WTC11 (cell line): Measurements from ENCODE around the gene GDPD2. TPM values are rescaled to one million over a fixed set of nuclear protein-coding genes. Genes with fewer than 3 reads are reported as not detected.

Experiments
- ATAC-seq: fragments of 200-7000 bp; cut with Tn5 transposase; 2 replicates; pipeline ENCODE4 v1.10.0; 2021; ENCODE audit warnings: mild to moderate bottlenecking, moderate library complexity
- CTCF ChIA-PET: fragments of 300-600 bp; sonication (Branson Sonifier 250); formaldehyde crosslinking; loops from one replicate; lab custom pipeline; 2021; ENCODE audit warnings: antibody characterized with exemption; lab: Charles Lee
- POLR2A ChIA-PET: fragments of 350-600 bp; sonication (Branson Sonifier 250); formaldehyde crosslinking; loops from one replicate; lab custom pipeline; 2021; ENCODE audit warnings: antibody characterized with exemption; lab: Charles Lee
- DNase-seq: peaks from one replicate; pipeline ENCODE4 v3.0.0; 2021; ENCODE audit warnings: low spot score
- H3K27ac Mint-ChIP-seq: 2 replicates; pipeline ENCODE4 v1.8.0; 2021; ENCODE audit warnings: mixed read lengths
- H3K27me3 Mint-ChIP-seq: 2 replicates; pipeline ENCODE4 v1.8.0; 2021; ENCODE audit warnings: low read depth, mild to moderate bottlenecking, moderate library complexity, mixed read lengths
- H3K36me3 Mint-ChIP-seq: 2 replicates; pipeline ENCODE4 v1.8.0; 2021; ENCODE audit warnings: mixed read lengths
- H3K4me1 Mint-ChIP-seq: 2 replicates; pipeline ENCODE4 v1.8.0; 2022; ENCODE audit warnings: mixed read lengths
- H3K4me3 Mint-ChIP-seq: 2 replicates; pipeline ENCODE4 v1.8.0; 2021; ENCODE audit warnings: mild to moderate bottlenecking, moderate library complexity, mixed read lengths
- H3K9me3 Mint-ChIP-seq: 2 replicates; pipeline ENCODE4 v1.8.0; 2021; ENCODE audit warnings: mixed read lengths
- EMX1 ChIP-seq: fragments of 250-450 bp; sonication (Bioruptor Pico); IDR thresholded peaks from 2 replicates; pipeline ENCODE4 v1.8.0; 2021; ENCODE audit warnings: mild to moderate bottlenecking
- GABPB1 ChIP-seq: sonication (generic); formaldehyde crosslinking; IDR thresholded peaks from 2 replicates; pipeline ENCODE4 v1.8.1; 2023; ENCODE audit warnings: mild to moderate bottlenecking, missing genetic modification reagents
- GRHL2 ChIP-seq: fragments of 250-450 bp; sonication (Bioruptor Pico); IDR thresholded peaks from 2 replicates; pipeline ENCODE4 v1.8.0; 2022; ENCODE audit warnings: mild to moderate bottlenecking, moderate library complexity; ENCODE audit not compliant: insufficient replicate concordance, severe bottlenecking
- HMGA2 ChIP-seq: fragments of 250-450 bp; sonication (Bioruptor Pico); IDR thresholded peaks from 2 replicates; pipeline ENCODE4 v1.4.0; 2021; ENCODE audit warnings: mild to moderate bottlenecking, moderate library complexity
- JAZF1 ChIP-seq: fragments of 250-450 bp; sonication (Bioruptor Pico); IDR thresholded peaks from 2 replicates; pipeline ENCODE4 v1.9.0; 2021; ENCODE audit warnings: moderate library complexity, mild to moderate bottlenecking, inconsistent platforms
- NFATC4 ChIP-seq: fragments of 250-450 bp; sonication (Bioruptor Pico); IDR thresholded peaks from 2 replicates; pipeline ENCODE4 v1.9.0; 2021; ENCODE audit warnings: mild to moderate bottlenecking
- NFE2L1 ChIP-seq: sonication (generic); formaldehyde crosslinking; IDR thresholded peaks from 2 replicates; pipeline ENCODE4 v1.8.1; 2023; ENCODE audit warnings: missing genetic modification reagents
- PRRX2 ChIP-seq: fragments of 250-450 bp; sonication (Bioruptor Pico); IDR thresholded peaks from 2 replicates; pipeline ENCODE4 v1.8.0; 2021; ENCODE audit warnings: mild to moderate bottlenecking
- RELA ChIP-seq: sonication (generic); formaldehyde crosslinking; IDR thresholded peaks from 2 replicates; pipeline ENCODE4 v1.8.1; 2022; ENCODE audit warnings: missing genetic modification reagents, mild to moderate bottlenecking, borderline replicate concordance
- ZNF219 ChIP-seq: sonication (generic); formaldehyde crosslinking; IDR thresholded peaks from 2 replicates; pipeline ENCODE4 v1.8.0; 2023; ENCODE audit warnings: missing genetic modification reagents, mild to moderate bottlenecking, borderline replicate concordance
- ZNF232 ChIP-seq: sonication (generic); formaldehyde crosslinking; IDR thresholded peaks from 2 replicates; pipeline ENCODE4 v1.8.0; 2022; ENCODE audit warnings: mild to moderate bottlenecking, missing genetic modification reagents
- ZNF671 ChIP-seq: fragments of 250-450 bp; sonication (Bioruptor Pico); IDR thresholded peaks from 2 replicates; pipeline ENCODE4 v1.8.0; 2021; ENCODE audit warnings: mild to moderate bottlenecking
- total RNA-seq: library from RNA; stranded (reverse); gene quantifications from 3 replicates; pipeline ENCODE4 v1.2.3, GENCODE V29; 2021
- TF ChIP-seq, protein P1 (sequence below): fragments of 250-450 bp; sonication (Bioruptor Pico); IDR thresholded peaks from 2 replicates; pipeline ENCODE4 v2.1.2; 2022; ENCODE audit warnings: mild to moderate bottlenecking, moderate library complexity
- TF ChIP-seq, protein P2 (sequence below): fragments of 250-450 bp; sonication (Bioruptor Pico); IDR thresholded peaks from 2 replicates; pipeline ENCODE4 v1.9.0; 2021; ENCODE audit warnings: moderate library complexity, mild to moderate bottlenecking, inconsistent platforms, borderline replicate concordance
- TF ChIP-seq, protein P3 (sequence below): sonication (generic); formaldehyde crosslinking; IDR thresholded peaks from 2 replicates; pipeline ENCODE4 v1.8.0; 2022; ENCODE audit warnings: mild to moderate bottlenecking, missing genetic modification reagents
- TF ChIP-seq, protein P4 (sequence below): fragments of 250-450 bp; sonication (Bioruptor Pico); IDR thresholded peaks from 2 replicates; pipeline ENCODE4 v1.9.0; 2021; ENCODE audit warnings: mild to moderate bottlenecking
- TF ChIP-seq, protein P5 (sequence below): sonication (generic); formaldehyde crosslinking; IDR thresholded peaks from 2 replicates; pipeline ENCODE4 v1.8.1; 2023; ENCODE audit warnings: mild to moderate bottlenecking, missing genetic modification reagents, moderate library complexity

GDPD2 gene
- total RNA-seq, 1 experiment from 2014 or later, result 7.0 TPM

DNA sequence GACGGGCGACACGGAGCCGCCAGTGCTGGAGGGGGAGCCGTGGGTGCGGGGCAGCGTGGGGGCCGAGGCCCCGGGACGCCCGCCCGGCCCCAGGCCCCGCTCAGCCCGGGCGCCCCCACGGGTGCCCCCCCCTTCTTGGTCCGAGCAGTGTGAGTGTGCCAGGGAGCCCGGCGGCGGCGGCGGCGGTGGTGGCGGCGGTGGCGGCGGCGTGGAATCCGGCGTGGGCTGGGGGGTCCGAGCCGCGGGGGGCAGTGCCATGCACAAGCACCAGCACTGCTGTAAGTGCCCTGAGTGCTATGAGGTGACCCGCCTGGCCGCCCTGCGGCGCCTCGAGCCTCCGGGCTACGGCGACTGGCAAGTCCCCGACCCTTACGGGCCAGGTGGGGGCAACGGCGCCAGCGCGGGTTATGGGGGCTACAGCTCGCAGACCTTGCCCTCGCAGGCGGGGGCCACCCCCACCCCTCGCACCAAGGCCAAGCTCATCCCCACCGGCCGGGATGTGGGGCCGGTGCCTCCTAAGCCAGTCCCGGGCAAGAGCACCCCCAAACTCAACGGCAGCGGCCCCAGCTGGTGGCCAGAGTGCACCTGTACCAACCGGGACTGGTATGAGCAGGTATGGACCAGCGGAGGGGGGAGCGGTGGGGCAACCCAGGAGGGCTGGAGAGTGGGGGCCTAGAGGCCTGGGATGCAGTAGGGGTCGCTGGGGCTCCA, 22.0 kb downstream of the GDPD2 start:
- peaks cover 42% of the 10 kb centered on the region for H3K27me3 Mint-ChIP-seq

DNA sequence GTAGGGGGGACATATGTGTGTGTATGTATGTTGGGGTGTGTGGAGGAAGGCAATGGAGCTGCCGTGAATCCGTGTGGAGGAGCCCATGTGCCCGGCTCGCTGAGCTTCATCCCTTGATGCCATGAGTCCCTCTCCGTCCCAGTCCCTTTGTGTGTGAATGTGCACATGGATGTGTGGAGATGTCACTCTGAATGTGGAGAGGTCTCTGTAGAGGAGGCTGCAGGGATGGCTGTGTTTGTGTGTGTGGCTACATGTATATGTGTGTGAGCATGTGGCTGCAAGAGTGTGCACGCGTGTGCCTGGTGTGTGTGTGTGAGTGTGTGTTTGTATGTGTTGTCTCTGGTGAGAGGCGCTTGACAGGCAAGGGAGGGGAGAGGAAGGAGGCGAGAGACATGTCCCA, 22.8 kb downstream of the GDPD2 start:
- TF ChIP-seq ZNF671, result no peak
- TF ChIP-seq, protein P1, sequence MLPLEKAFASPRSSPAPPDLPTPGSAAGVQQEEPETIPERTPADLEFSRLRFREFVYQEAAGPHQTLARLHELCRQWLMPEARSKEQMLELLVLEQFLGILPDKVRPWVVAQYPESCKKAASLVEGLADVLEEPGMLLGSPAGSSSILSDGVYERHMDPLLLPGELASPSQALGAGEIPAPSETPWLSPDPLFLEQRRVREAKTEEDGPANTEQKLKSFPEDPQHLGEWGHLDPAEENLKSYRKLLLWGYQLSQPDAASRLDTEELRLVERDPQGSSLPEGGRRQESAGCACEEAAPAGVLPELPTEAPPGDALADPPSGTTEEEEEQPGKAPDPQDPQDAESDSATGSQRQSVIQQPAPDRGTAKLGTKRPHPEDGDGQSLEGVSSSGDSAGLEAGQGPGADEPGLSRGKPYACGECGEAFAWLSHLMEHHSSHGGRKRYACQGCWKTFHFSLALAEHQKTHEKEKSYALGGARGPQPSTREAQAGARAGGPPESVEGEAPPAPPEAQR, result no peak
- H3K4me3 Mint-ChIP-seq, result peak overlapping the region; percentile 31
- H3K36me3 Mint-ChIP-seq, result no peaks in the 10 kb centered on the region
- no peaks in the 10 kb centered on the region for H3K9me3 Mint-ChIP-seq
- no peak overlapping the region for H3K27ac Mint-ChIP-seq
- ChIA-PET CTCF (interaction anchor here (1.3 kb wide), 1 partner anchor 10 kb away, joined by 5 read pairs; no protein-coding TSS in a partner anchor), POLR2A (no interaction called here)
- no peak for ATAC-seq
- DNase-seq, result no peak
- H3K27me3 Mint-ChIP-seq, result peaks cover 42% of the 10 kb centered on the region
- no peaks in the 10 kb centered on the region; the same call in 1 of the 2 replicates for H3K4me1 Mint-ChIP-seq

More for the DNA sequence above, 22.0 kb downstream of the GDPD2 start:
- Mint-ChIP-seq H3K4me3 (peak overlapping the region; percentile 31), H3K4me1 (no peaks in the 10 kb centered on the region; the same call in 1 of the 2 replicates), H3K36me3 (no peaks in the 10 kb centered on the region), H3K27ac (no peak overlapping the region)
- POLR2A ChIA-PET, result no interaction called here
- ATAC-seq, result 0 out of 2 replicates have a peak, but pooled peaks have one; percentile 10
- CTCF ChIA-PET, result interaction anchor here (1.0 to 1.7 kb wide), 3 partner anchors 9 to 22 kb away, joined by 5 to 6 read pairs (median 6); partner anchors contain the start of gene GDPD2
- no peak for DNase-seq
- TF ChIP-seq, protein P2, sequence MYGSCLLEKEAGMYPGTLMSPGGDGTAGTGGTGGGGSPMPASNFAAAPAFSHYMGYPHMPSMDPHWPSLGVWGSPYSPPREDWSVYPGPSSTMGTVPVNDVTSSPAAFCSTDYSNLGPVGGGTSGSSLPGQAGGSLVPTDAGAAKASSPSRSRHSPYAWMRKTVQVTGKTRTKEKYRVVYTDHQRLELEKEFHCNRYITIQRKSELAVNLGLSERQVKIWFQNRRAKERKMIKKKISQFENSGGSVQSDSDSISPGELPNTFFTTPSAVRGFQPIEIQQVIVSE, result no peak
- no peak for TF ChIP-seq JAZF1 (CRISPR knock-in tag)
- TF ChIP-seq GRHL2 (CRISPR knock-in tag), result no peak
- TF ChIP-seq PRRX2 (CRISPR knock-in tag), result no peak
- no peak for TF ChIP-seq ZNF232 (CRISPR knock-in tag)
- no peak for TF ChIP-seq ZNF219 (CRISPR knock-in tag)
- TF ChIP-seq EMX1, result no peak
- no peak for TF ChIP-seq HMGA2
- TF ChIP-seq, protein P3, sequence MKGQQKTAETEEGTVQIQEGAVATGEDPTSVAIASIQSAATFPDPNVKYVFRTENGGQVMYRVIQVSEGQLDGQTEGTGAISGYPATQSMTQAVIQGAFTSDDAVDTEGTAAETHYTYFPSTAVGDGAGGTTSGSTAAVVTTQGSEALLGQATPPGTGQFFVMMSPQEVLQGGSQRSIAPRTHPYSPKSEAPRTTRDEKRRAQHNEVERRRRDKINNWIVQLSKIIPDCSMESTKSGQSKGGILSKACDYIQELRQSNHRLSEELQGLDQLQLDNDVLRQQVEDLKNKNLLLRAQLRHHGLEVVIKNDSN, result no peak
- no peak for TF ChIP-seq NFE2L1 (CRISPR knock-in tag)
- TF ChIP-seq, protein P4, sequence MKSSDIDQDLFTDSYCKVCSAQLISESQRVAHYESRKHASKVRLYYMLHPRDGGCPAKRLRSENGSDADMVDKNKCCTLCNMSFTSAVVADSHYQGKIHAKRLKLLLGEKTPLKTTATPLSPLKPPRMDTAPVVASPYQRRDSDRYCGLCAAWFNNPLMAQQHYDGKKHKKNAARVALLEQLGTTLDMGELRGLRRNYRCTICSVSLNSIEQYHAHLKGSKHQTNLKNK (CRISPR knock-in tag), result no peak
- TF ChIP-seq, all 79 proteins: peak for 0
- H3K9me3 Mint-ChIP-seq, result no peaks in the 10 kb centered on the region

DNA sequence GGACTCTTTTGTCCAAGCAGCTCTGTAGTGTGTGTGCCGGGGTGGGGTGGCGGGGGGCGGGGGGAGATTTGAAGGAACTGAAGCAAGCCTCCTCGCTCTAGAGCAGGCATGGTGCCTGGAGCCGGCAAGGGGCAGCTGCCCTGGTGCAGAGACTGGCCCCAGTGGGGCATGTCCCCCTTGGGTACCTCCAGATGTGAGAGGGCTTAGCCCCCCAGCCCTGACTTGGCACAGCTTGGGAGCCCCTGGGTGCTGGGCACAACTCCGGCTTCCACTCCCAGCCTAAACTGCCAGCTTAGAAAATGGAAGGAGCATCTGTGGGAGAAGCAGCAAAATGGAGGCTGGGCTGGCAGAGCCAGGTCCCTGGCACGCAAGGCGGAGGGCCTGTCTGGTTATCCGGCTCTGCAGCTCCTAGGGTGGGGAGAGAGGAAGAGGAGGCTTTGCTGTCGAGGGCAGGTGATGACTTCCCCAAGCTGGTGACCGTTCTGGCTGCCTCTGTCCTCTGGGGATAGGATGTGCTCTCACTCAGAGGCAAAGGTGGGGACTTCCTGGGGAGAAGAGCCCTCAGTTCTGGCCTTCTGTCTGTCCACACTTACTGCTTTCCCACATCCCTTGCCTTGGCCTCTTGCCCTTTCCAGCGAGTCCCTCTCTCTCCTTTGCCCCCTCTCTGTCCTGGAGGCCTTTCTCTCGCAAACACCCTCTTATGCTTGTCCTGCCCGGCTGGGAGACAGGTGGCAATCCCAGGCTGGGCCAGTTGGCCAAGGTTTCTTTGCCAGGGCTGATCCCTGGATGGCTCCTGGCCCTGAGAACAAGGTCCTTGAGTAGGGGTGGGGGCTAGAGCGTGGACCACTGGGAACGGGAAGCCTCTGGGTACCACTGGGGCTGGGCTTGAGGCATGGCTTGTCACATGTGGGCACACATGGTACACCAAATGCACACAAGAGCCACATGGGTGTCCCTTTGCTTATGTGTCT, 23.6 kb downstream of the GDPD2 start:
- H3K4me3 Mint-ChIP-seq, result no peak overlapping the region
- POLR2A ChIA-PET, result no interaction called here

More for the DNA sequence above, 23.6 kb downstream of the GDPD2 start:
- TF ChIP-seq GABPB1 (no peak), NFATC4 (CRISPR knock-in tag) (no peak), RELA (CRISPR knock-in tag) (no peak)
- TF ChIP-seq, protein P5, sequence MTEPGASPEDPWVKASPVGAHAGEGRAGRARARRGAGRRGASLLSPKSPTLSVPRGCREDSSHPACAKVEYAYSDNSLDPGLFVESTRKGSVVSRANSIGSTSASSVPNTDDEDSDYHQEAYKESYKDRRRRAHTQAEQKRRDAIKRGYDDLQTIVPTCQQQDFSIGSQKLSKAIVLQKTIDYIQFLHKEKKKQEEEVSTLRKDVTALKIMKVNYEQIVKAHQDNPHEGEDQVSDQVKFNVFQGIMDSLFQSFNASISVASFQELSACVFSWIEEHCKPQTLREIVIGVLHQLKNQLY, result no peak
- H3K9me3 Mint-ChIP-seq, result no peaks in the 10 kb centered on the region
- no peak overlapping the region for H3K27ac Mint-ChIP-seq
- peaks cover 3% of the 10 kb centered on the region for H3K4me1 Mint-ChIP-seq
- CTCF ChIA-PET, result interaction anchor here (1.3 kb wide), 1 partner anchor 10 kb away, joined by 5 read pairs; no protein-coding TSS in a partner anchor
- peaks cover 37% of the 10 kb centered on the region for H3K27me3 Mint-ChIP-seq
- H3K36me3 Mint-ChIP-seq, result no peaks in the 10 kb centered on the region
- ATAC-seq, result no peak
- no peak for DNase-seq
